Measurements from ENCODE around the gene PODXL.

GRCh38 chr7:131603932-131604331, 47.5 kb upstream of the PODXL start:
- TF ChIP-seq GABPA (IDR thresholded peaks at IDR 0.05; ENCODE audit: low read depth) (no peak), POLR2AphosphoS5 (IDR thresholded peaks at IDR 0.05; ENCODE audit: low read depth) (no peak), CTCF (IDR thresholded peaks at IDR 0.05; ENCODE audit: insufficient read depth, low read length) (no peak)
